A549 treated with AZD9567 at 1 μM for 4 hours (cell line): Measurements from ENCODE around the gene GLUL. TPM values are rescaled to one million over a fixed set of nuclear protein-coding genes. Genes with fewer than 3 reads are reported as not detected.

ENCODE experiments used
- total RNA-seq: library from RNA; stranded (reverse); fragments of 200-300 nt; extraction: Qiagen RNA extraction; gene quantifications from 5 replicates; pipeline ENCODE4 v1.2.3, GENCODE V29; 2022; ENCODE audit not compliant: insufficient read depth

The GLUL gene
- 21.0 to 24.5 TPM (median 23.3 TPM) in 5 replicates for total RNA-seq

DNA sequence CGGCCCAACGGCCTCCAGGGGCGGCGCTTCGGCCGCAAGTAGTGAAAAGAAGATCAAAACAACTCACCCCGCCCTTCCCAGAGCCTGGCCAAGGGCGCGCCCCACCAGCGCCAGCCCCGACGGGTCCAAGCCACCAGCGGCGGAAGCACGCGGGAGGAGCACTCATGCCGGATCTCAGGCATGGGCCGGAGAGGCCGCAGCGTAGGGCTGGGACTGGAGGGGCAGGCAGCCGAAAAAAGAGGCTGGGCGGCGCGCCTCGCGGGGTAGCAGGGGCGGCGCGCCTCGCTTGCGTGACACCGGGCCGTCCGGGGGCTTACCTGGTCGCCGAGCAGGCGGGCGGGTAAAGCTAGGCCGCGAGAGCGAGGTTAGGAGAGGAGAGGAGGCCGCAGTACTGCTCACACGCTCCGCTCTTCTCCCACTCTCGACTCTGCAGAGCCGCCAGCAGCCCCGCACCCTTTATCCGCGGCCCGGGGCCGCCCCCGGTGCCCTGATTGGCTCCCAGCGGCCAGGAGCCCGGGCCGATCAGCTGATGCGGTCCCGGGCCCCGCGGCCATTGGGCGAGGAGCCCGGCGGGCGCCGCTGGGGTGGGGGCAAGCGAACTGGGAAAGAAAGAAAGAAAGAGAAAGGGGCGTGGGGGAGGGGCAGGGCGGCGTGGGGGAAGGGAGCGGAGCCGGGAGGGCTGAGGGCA, at the start of gene GLUL:
TSS of gene GLUL (minus strand) at position 429 of the 688 bp plus-strand sequence. CDS start 3,053 bp downstream, outside the sequence.

DNA sequence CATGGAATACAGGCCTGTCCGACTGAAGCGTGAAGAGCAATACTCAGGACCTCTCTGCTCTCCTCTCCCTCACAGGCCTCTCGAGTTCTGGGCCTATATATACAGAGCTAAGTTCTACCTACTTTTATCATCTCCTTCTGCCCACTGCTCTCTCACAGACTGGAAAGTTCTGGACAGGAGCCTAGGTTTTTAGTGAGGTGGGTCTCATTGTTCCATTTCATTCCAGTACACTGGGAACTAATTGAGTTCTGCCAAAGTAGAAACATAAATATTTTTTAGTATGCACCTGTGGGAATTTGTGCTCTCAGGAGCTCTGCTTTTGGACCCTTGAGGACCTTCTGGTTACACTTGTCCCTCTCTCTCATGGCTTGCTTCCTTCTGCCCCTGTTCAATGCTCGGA, 9.0 kb upstream of the GLUL start, which contains the start of gene TEDDM1:
TSS of gene TEDDM1 (minus strand) at position 101 of the 400 bp plus-strand sequence. CDS start 182 bp downstream, outside the sequence.

Other genes starting within 250 kb of the GLUL start
- not detected in 5 replicates for gene TEDDM1, start 8.9 kb upstream of the GLUL start, total RNA-seq
- not detected in 5 replicates for gene RGSL1, start 58.4 kb upstream of the GLUL start, total RNA-seq
- 1.3 to 1.7 TPM (median 1.7 TPM) in 5 replicates for gene RNASEL, start 197.5 kb upstream of the GLUL start, total RNA-seq
- gene RGS16, start 212.6 kb upstream of the GLUL start, total RNA-seq = 0.34 to 0.40 TPM (median 0.37 TPM) in 4 of 5 replicates, not detected in the other